Measurements from ENCODE around the gene MTCH2.

GRCh38 chr11:47599902-47600301 lies 42.5 kb downstream of the MTCH2 start:
- TF ChIP-seq CTCF (IDR thresholded peaks at IDR 0.05; ENCODE audit: insufficient read depth, low read length, poor library complexity, severe bottlenecking) = no peak
- TF ChIP-seq EZH2phosphoT487 (conservative IDR thresholded peaks at IDR 0.05; ENCODE audit: low read length) = no peak

Measured in SU-DHL-6 (cell line).